Ecto neural progenitor cell (in vitro differentiated cells): ENCODE data around the gene SELENOS.

Source experiments
- DNase-seq: peaks from one replicate; pipeline ENCODE4 v3.0.0-alpha.2; 2018; ENCODE audit warnings: low spot score

Gene SELENOS

DNA sequence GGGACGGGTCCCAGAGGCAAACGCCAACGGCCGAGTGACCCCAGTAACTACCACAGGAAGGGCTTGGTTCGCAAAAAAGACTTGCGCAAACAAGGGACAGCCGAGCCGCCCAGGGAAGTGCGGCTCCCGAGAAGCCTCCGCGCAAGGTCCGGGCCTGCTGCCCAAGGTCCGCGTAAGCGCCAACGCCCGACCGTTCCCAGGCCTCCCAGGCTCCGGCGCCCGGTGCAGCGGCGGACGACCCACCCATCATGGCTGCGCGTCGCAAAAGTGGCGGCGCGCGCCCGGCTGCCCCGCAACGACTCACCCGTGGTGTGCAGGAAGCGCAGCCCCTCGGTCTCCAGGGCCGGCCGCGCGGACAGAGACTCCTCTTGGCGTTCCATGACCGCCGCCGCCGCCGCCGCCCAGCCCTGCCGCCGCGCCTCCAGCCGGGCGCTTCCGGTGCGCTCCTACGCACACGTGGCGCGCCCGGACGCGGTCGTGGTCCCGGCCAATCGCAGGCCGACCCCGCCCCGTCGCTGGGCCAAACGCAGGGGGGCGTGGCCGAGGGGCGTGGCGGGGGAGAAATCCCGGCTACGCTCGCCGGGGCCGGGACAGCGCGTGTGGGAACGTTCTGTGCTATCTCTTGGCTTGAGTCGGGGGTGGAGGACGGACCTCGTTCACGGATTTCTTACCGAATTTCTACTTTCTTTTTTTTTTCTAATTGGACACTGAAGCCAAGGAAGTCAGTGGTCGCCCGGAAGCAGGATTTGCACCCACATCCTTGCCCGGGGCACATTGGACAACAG, at the start of gene SELENOS:
TSS of gene SELENOS (minus strand) at position 448 of the 785 bp plus-strand sequence. CDS start at position 380, 68 bp downstream.
- DNase-seq = peak; percentile 92

GRCh38 chr15:101326462-101327146, 49.3 kb upstream of the SELENOS start:
- DNase-seq = no peak

DNA sequence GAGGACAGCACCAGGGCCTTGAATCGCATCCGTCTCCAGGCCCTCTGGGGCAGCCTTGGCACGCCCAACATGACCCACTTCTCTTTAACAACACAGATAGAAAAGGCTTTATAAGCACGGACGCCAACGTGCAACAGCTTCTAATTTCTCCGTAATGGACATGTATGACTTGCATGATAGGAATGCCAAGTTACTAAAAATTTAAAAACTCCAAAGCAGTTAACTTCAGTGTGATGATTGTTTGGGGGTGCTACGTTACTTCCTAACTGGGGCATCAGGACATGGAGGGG, 48.7 kb upstream of the SELENOS start:
- DNase-seq = no peak

- no peak for DNase-seq
Observed at GRCh38 chr15:101325263-101326025, 48.2 kb upstream of the SELENOS start.

- no peak for DNase-seq
Observed at GRCh38 chr15:101324524-101325177, 47.4 kb upstream of the SELENOS start.

DNA sequence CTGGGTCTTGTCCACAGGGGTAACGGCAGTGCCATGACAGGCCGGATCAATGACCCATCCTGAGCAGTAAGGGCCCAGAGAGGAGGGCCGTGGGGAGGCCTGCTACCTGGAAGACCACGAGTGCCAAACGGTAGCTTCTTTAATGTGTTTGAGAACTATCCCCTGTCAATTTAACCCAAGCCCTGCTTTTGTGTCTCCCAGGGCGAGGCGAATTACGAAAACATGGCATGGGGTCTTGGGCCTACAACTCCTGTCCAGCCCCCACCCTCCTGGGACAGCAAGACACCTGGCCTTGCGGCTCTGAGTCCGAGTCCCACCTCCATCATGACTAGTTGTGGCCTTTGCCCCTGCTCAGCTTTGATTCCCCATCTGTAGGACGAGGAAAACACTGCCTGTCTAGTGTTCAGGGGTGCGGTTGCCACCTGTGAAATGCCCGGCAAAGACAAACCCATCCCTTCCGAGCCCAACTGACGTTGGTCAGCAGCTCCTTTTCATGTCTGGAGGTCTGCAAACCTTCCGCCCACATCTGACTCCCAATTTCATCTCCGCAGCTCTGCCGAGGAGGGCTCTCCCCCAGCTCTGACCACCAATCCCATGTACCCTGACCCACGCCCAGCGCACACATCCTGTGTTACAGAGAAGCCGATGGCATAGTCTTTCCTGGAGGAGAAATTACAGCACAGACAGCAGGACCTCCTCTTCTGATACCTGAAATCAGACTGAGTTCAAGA, 46.7 kb upstream of the SELENOS start:
- no peak for DNase-seq

- DNase-seq = no peak
Observed at GRCh38 chr15:101322854-101323477, 45.7 kb upstream of the SELENOS start.

GRCh38 chr15:101322016-101322695, 44.9 kb upstream of the SELENOS start:
- DNase-seq = no peak

GRCh38 chr15:101320501-101321052, 43.3 kb upstream of the SELENOS start:
- no peak for DNase-seq

DNA sequence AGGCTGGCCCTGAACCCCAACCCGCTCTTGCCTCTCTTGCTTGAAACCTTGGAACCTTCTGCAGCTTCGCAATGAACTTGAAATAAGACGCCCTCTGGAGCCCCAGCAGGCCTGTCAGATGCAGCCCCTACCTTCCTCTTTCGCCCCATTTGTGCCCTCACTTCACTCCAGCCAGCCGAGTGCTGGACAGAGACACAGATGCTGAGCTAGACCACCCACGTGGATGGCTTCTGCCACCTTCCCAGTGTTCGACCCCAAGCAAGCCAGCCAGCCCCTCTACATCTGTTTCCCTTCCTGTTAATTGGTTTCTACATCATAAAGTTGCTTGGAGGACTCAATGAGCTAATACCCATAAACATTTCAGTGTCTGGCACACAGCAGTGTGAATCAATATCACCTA, 41.6 kb upstream of the SELENOS start:
- DNase-seq = no peak

- no peak for DNase-seq
Observed at GRCh38 chr15:101318147-101318819, 41.0 kb upstream of the SELENOS start.

GRCh38 chr15:101317336-101317872, 40.1 kb upstream of the SELENOS start:
- no peak for DNase-seq

- no peak for DNase-seq
Observed at GRCh38 chr15:101316529-101316928, 39.2 kb upstream of the SELENOS start.

GRCh38 chr15:101315736-101316135, 38.5 kb upstream of the SELENOS start:
- no peak for DNase-seq

- DNase-seq = no peak
Observed at GRCh38 chr15:101314336-101315125, 37.2 kb upstream of the SELENOS start.

DNA sequence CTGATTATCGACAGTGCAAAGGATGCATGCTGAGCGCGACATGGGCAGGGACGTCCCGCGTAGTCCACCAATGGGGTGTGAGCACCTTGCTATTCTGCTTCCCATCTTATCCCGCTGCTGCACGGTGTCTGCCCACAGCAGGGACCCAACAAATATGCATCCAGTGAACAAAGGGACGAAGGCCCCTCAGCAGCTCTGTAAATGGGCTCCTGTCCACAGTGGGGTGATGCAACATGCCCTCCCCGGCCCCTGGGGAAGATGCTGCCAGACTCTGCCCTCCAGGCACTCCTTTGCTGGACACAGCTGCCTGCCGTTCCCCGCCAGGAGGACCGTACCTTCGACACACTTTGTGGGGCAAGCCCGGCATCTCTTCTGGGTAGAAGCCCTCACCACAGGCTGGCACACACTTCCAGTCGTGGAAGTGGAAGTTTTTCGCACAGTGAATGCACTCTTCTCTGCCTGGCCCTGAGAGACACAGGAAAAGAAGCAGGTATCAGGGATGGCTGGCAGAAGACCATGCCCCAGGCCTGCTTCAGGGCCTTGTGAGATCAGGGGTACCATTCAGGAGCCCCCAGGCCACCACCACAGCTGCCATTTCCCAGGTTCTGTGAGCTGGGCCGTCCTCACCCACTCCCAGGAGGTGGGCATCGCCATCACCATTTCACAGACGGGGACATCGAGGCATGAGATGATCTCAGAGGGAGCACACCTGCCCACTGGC, 35.9 kb upstream of the SELENOS start:
- no peak for DNase-seq

DNA sequence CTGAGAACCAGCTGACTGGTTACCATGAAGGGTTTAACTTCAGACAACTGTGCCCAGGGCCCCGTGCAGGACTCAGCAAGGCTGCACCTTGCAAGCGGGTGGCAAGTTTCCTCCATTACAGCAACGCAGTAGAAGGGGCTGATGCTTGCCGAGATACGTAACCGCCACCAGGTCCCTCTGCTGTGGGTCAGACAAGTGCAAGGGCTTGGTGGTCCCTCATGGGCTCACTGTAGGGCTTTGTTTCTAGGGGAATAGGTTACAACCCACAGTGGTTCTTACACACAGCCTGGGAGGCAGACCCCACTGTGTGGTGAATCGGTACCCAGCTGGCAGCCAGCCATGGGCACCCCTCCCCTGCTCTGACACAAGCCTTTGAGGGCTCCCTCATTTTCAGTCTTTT, 33.2 kb upstream of the SELENOS start:
- DNase-seq = no peak

- no peak for DNase-seq
Observed at GRCh38 chr15:101310161-101310480, 32.8 kb upstream of the SELENOS start.
